Motor neuron (in vitro differentiated cells): Measurements from ENCODE around the gene NDUFV3. TPM values are rescaled to one million over a fixed set of nuclear protein-coding genes. Genes with fewer than 3 reads are reported as not detected.
A peak's percentile ranks its signal among the peaks of the same experiment; 100 is the strongest.
"Not testable (repeated sequence)": the region's sequence is repeated elsewhere in the genome, so short reads cannot be mapped to it uniquely, and the experiment has no call there.

Experiments
- ATAC-seq, 8 experiments: fragments of 200-7000 bp; cut with Tn5 transposase; replicated peaks in 6 of 8; 2 replicates each; pipeline ENCODE4 v1.8.0; 2021; ENCODE audit warnings: mild to moderate bottlenecking in 8 of 8, moderate library complexity in 8 of 8
- H3K27ac ChIP-seq, 2 donors: fragments of 250-450 bp; sonication (Bioruptor Pico); 2 replicates each; pipeline ENCODE4 v1.9.0; 2021; ENCODE audit warnings: antibody characterized with exemption in 2 of 2, mild to moderate bottlenecking in 2 of 2, moderate library complexity in 1 of 2
- H3K4me1 ChIP-seq, 2 donors: fragments of 250-450 bp; sonication (Bioruptor Pico); replicated peaks in 1 of 2; 2 replicates each; pipeline ENCODE4 v1.6.1; 2021; ENCODE audit warnings: antibody characterized with exemption in 2 of 2, mild to moderate bottlenecking in 2 of 2, moderate library complexity in 1 of 2
- H3K4me3 ChIP-seq, 5 donors: fragments of 250-450 bp; sonication (Bioruptor Pico); 2 replicates each; pipeline ENCODE4 v1.9.0; 2021; ENCODE audit warnings: antibody characterized with exemption in 5 of 5, mild to moderate bottlenecking in 5 of 5, moderate library complexity in 4 of 5
- WGBS, 10 experiments: fragments of 450-650 bp; shearing (Covaris generic); methylation state at CpG; one replicate each; pipeline ENCODE4 v1.0.0; 2022; 5-methylcytosine and 5-hydroxymethylcytosine counted together
- in situ Hi-C, 9 experiments: fragments of 400-800 bp; cut with MboI; loops; one replicate each; pipeline ENCODE4 v1.15.0; 2021; ENCODE audit warnings: low sequenced_read_pairs in 9 of 9, low pct_unique_long_range_greater_than_20kb in 2 of 9; ENCODE audit not compliant: unreplicated experiment in 9 of 9
- total RNA-seq, 8 experiments: library from RNA; unstranded; fragments of 300-600 nt; gene quantifications; 2 replicates each; pipeline versions ENCODE4 v1.2.3 to v1.2.4, GENCODE V29; 2022

NDUFV3 gene
- total RNA-seq, 8 experiments from 2014 or later = 24.5 to 75.1 (median 34.8) TPM

- in situ Hi-C loops = no loop called here
- Histone ChIP-seq H3K27ac (no peak overlapping the region), H3K4me3 (no peak overlapping the region), H3K4me1 (peaks cover 0 to 4% of the 10 kb centered on the region in 2 donors)
- WGBS, 10 experiments = 0 to 100% (median 72%) methylated on average over 1 to 4 of the region's 4 CpGs; no CpG with 5 or more reads in 2 of the 10 experiments
- no peak for ATAC-seq
These were observed 28.8 kb downstream of the NDUFV3 start for GRCh38 chr21:42921927-42922326.

DNA sequence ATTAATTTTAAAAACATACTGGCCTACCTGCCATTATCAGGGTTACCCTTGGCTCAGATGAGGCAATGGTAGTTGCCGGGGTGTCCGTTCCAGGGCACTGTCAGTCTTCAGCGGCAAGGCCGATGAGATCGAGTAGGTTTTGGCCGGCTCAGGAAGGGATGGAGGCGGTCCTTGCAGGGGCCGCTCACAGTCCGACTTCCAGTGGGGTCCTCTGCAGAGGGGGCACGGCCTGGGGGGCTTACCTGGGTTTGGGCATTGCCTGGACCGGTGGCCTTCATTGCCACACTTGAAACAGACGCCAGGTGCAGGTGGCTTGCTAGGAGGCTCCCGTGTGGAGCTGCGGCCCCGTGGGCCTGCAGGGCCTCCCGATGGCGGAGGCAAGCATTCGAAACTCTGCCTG lies 29.8 kb downstream of the NDUFV3 start:
- ATAC-seq = no peak
- H3K4me1 ChIP-seq = peaks cover 0 to 4% of the 10 kb centered on the region in 2 donors
- no peak overlapping the region for H3K4me3 ChIP-seq
- 81 to 100% (median 95%) methylated on average over 1 to 11 of the region's 18 CpGs; no CpG with 5 or more reads in 4 of the 10 experiments for WGBS, 10 experiments
- H3K27ac ChIP-seq = no peak overlapping the region
- in situ Hi-C loops = no loop called here

DNA sequence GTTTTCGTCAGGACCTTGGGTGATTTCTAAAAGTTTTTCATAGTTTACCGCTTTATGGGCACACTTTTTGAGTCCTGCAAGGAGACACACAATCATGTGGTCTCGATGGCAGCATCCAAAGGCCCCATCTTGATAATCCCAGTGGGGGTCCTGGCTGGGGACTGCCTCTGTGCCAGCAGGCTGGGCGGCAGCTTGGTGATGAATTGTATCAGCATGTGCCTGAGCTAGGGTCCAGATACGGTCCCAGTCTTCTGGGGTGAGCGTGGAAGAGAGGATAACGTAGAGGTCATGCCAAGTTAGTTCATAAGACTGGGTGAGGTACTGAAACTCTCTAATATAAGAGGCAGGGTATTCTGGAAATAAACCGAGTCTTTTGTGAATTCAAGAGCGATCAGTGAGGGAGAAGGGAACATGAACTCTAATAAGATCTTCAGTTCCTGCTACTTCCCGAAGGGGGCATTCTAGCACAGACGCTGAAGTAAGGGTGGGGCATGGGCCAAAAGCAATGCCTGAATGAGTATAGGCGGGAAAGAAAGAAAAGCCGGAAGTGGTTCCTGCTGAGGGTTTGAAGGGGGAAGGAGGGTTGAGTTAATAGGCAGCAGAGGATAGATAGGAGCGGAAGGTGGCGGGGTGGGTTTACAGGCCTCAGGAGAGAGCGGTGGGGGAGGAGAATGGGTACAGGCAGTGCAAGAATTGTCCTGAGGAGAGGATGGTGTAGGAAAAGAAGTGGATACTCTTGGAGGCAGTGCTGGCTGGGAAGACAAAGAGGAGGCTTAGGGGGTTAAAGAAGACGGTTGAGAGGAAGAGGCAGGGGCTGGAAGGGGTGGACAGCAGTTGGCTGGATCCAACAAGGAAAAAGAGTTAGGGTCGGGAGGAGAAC lies 30.7 kb downstream of the NDUFV3 start:
- in situ Hi-C loops = no loop called here
- no peak overlapping the region for H3K4me3 ChIP-seq
- no peak overlapping the region for H3K27ac ChIP-seq
- peak; percentile 66 to 98 (median 76) for ATAC-seq
- H3K4me1 ChIP-seq = peaks cover 0 to 4% of the 10 kb centered on the region in 2 donors
- WGBS, 10 experiments = 0 to 80% (median 29%) methylated on average over 1 to 13 of the region's 18 CpGs; no CpG with 5 or more reads in 1 of the 10 experiments

- in situ Hi-C loops = no loop called here
- no peak overlapping the region for H3K27ac ChIP-seq
- WGBS, 10 experiments = 67 to 100% (median 93%) methylated on average over 1 to 6 of the region's 6 CpGs; no CpG with 5 or more reads in 2 of the 10 experiments
- ATAC-seq = no peak
- H3K4me3 ChIP-seq = no peak overlapping the region
- H3K4me1 ChIP-seq = peaks cover 0 to 4% of the 10 kb centered on the region in 2 donors
These were observed 31.3 kb downstream of the NDUFV3 start for GRCh38 chr21:42924433-42924751.

GRCh38 chr21:42925114-42925926 lies 32.2 kb downstream of the NDUFV3 start, which contains the start of gene ERVH48-1:
Gene ERVH48-1 (minus strand): TSS chr21:42925630. CDS start chr21:42919006, 6,624 bp downstream.
- no peak within 1 kb of the TSS for H3K4me3 ChIP-seq
- peaks cover 0 to 4% of the 10 kb centered on the region in 2 donors for H3K4me1 ChIP-seq
- in situ Hi-C loops = no loop called here
- WGBS, 10 experiments = 83 to 100% (median 90%) methylated on average over 1 to 22 of the region's 29 CpGs; no CpG with 5 or more reads in 3 of the 10 experiments
- ATAC-seq = no peak
- no peak within 1 kb of the TSS for H3K27ac ChIP-seq

GRCh38 chr21:42927474-42928200 lies 34.5 kb downstream of the NDUFV3 start:
- H3K4me3 ChIP-seq, in situ Hi-C loops, H3K27ac ChIP-seq, H3K4me1 ChIP-seq: not testable (repeated sequence)
- WGBS, 10 experiments = 82 to 98% (median 94%) methylated on average over 4 to 14 of the region's 23 CpGs; no CpG with 5 or more reads in 2 of the 10 experiments
- ATAC-seq = peak in 6 of 8 experiments; percentile 20 to 57 (median 32)

GRCh38 chr21:42929969-42930368 lies 36.9 kb downstream of the NDUFV3 start:
- whole genome bisulfite sequencing, 10 experiments = 40 to 95% (median 73%) methylated on average over 1 to 3 of the region's 3 CpGs; no CpG with 5 or more reads in 3 of the 10 experiments
- ATAC-seq = no peak
- H3K27ac ChIP-seq = no peak overlapping the region
- in situ Hi-C loops = no loop called here
- H3K4me3 ChIP-seq = no peak overlapping the region
- no peaks in the 10 kb centered on the region for H3K4me1 ChIP-seq

GRCh38 chr21:42931560-42932235 lies 38.6 kb downstream of the NDUFV3 start:
- peak in 1 of 8 experiments; percentile 21 for ATAC-seq
- H3K4me3 ChIP-seq = no peak overlapping the region
- WGBS, 10 experiments = 74 to 95% (median 93%) methylated on average over 1 to 7 of the region's 13 CpGs; no CpG with 5 or more reads in 3 of the 10 experiments
- in situ Hi-C loops = no loop called here
- no peak overlapping the region for H3K27ac ChIP-seq
- H3K4me1 ChIP-seq = no peaks in the 10 kb centered on the region

DNA sequence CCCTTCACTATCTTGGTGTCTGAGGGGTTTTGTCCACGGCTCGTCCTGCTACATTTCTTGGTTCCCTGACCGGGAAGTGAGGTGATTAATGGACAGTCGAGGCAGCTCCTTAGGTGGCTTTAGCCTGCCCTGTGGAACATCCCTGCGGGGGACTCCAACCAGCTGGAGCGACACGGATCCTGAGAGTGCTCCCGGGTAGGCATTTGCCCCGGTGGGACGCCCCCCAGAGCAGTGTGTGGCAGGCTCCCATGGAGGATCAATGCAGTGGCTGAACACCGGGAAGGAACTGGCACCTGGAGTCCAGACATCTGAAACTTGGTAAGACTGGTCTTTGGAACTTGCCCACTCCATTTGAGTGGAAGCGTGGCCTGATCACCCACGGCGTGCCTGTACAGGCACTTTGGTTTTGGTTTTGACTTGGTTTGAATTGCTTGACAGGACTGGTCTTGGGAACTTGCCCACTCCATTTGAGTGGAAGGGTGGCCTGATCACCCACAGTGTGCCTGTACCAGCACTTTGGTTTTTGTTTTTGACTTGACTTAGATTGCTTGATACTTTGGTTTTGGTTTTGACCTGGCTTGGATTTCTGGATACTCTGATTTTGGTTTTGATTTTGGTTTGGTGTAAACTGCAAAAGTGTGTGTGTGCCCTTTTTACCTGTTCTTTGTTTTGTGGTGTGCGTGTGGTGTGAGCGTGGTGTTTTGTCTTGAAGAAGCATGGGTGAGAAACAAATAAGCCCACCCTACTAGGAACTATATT lies 39.4 kb downstream of the NDUFV3 start:
- H3K4me3 ChIP-seq, ATAC-seq, H3K27ac ChIP-seq, in situ Hi-C loops, H3K4me1 ChIP-seq: not testable (repeated sequence)
- WGBS, 10 experiments = 80 to 100% (median 92%) methylated on average over 1 to 6 of the region's 16 CpGs; no CpG with 5 or more reads in 2 of the 10 experiments

DNA sequence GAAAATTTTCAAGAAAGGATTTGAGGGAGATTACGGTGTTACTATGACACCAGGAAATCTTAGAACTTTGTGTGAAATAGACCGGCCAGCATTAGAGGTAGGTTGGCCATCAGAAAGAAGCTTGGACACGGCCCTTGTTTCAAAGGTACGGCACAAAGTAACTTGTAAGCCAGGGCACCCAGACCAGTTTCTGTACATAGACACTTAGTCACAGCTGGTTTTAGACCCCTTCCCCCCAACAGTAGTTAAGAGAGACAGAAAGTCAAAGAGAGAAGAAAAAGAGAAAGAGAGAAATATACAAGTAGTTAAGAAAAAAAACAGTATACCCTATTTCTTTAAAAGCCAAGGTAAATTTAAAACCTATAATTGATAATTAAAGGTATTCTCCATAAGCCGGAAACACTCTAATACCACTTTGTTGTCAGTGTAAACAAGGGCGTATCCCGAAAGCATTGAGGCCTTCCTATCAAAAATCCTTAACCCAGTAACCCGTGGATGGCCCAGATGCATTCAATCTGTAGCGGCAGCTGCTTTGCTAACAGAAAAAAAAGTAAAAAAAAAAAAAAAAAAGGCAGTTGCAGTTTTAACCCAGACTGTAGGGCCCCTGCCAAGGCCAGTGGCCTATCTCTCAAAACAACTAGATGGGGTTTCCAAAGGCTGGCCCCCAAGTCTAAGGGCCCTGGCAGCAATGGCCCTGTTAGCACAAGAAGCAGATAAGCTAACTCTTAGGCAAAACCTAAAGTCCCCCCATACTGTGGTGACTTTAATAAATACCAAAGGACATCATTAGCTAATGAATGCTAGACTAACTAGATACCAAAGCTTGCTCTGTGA lies 40.2 kb downstream of the NDUFV3 start:
- ATAC-seq, H3K27ac ChIP-seq, H3K4me1 ChIP-seq, in situ Hi-C loops, H3K4me3 ChIP-seq: not testable (repeated sequence)
- 42 to 100% (median 93%) methylated on average over 3 to 7 of the region's 9 CpGs; no CpG with 5 or more reads in 1 of the 10 experiments for WGBS, 10 experiments

DNA sequence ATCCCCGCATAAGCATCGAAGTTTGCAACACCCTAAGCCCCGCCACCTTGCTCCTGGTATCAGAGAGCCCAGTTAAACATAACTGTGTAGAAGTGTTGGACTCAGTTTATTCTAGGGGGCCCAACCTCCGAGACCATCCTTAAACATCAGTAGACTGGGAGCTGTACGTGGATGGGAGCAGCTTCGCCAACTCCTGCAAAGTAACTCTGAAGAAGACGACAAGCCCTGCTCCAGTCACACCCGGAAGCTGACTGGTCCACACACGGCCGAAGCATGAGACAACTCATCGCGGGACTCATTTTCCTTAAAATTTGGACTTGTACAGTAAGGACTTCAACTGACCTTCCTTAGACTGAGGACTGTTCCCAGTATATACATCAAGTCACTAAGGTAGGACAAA lies 40.9 kb downstream of the NDUFV3 start:
- H3K4me1 ChIP-seq, H3K4me3 ChIP-seq, ATAC-seq, in situ Hi-C loops, H3K27ac ChIP-seq: not testable (repeated sequence)
- WGBS, 10 experiments = 80 to 100% (median 91%) methylated on average over 1 to 9 of the region's 12 CpGs; no CpG with 5 or more reads in 5 of the 10 experiments
